ENCODE results near the gene SLCO2B1. TPM values are rescaled to one million over a fixed set of nuclear protein-coding genes. Genes with fewer than 3 reads are reported as not detected.

Gene SLCO2B1
- under 0.01 TPM in 1 of 2 replicates, not detected in the other for total RNA-seq (ENCODE audit: low replicate concordance)

GRCh38 chr11:75150879-75151278 lies at the start of gene SLCO2B1:
Gene SLCO2B1 (plus strand): TSS chr11:75151107. CDS start chr11:75151382, 275 bp downstream.

DNA sequence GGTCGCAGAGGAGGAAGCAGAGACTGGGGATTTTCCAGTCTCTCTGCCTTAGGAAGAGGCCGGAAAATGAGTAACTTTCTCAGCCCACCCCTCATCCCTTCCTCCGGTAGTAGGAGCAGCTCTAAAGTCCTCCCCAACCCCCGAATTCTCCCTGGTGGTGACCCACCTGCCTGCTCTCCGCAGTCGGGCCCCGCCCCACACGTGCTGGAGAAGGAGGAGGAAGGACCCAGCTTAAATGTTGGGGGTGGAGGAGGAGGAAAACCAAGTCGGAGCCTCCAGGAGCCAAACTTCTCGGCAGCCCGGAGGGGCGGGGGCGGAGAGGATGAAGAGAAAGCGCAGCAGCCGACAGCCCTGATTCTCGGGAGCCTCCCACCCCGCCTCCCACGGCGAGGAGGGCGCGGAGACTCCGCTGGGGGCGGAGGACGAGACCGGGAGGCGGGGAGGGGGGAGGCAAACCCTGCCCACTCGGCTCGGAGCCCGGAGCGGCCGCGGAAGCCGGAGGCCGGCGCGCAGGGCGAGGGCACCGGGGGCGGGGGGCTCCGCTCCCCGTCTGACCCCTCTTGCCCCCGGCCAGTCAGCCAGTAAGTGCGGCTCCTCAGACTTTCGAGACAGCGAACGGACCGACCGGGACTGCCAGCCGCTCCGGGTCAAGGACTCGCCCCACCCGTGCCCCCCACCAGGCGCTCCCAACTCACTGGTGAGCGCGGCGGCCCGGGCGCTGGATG lies 89.6 kb downstream of the SLCO2B1 start, which contains the start of gene TPBGL:
TSS of gene TPBGL (plus strand) at position 464 of the 725 bp plus-strand sequence. CDS start 276 bp downstream, outside the sequence.

Other genes with a start within 250 kb of the SLCO2B1 start
- 2.9 and 8.9 TPM in 2 replicates for gene XRRA1, start 202.0 kb upstream of the SLCO2B1 start, total RNA-seq (ENCODE audit: low replicate concordance)
- 22.3 and 56.0 TPM in 2 replicates for gene SPCS2, start 201.8 kb upstream of the SLCO2B1 start, total RNA-seq (ENCODE audit: low replicate concordance)
- gene NEU3, start 162.2 kb upstream of the SLCO2B1 start, total RNA-seq (ENCODE audit: low replicate concordance) = 4.0 and 6.6 TPM in 2 replicates
- gene OR2AT4, start 54.2 kb upstream of the SLCO2B1 start, total RNA-seq (ENCODE audit: low replicate concordance) = not detected in 2 replicates
- gene TPBGL, start 89.7 kb downstream of the SLCO2B1 start, total RNA-seq (ENCODE audit: low replicate concordance) = not detected in 2 replicates
- 7.4 and 44.6 TPM in 2 replicates for gene ARRB1, start 200.6 kb downstream of the SLCO2B1 start, total RNA-seq (ENCODE audit: low replicate concordance)
- 3,628 and 4,146 TPM in 2 replicates for gene RPS3, start 248.4 kb downstream of the SLCO2B1 start, total RNA-seq (ENCODE audit: low replicate concordance)

All from smooth muscle cell of the coronary artery (primary cell).